NK-92 (cell line): ENCODE data around the gene ADCY9.
"Not testable (repeated sequence)": the region's sequence is repeated elsewhere in the genome, so short reads cannot be mapped to it uniquely, and the experiment has no call there.

ENCODE experiments used
- DNase-seq: peaks from one replicate; lab custom pipeline; 2025; ENCODE audit not compliant: unreplicated experiment; lab: John Stamatoyannopoulos, UW

ADCY9 gene

DNA sequence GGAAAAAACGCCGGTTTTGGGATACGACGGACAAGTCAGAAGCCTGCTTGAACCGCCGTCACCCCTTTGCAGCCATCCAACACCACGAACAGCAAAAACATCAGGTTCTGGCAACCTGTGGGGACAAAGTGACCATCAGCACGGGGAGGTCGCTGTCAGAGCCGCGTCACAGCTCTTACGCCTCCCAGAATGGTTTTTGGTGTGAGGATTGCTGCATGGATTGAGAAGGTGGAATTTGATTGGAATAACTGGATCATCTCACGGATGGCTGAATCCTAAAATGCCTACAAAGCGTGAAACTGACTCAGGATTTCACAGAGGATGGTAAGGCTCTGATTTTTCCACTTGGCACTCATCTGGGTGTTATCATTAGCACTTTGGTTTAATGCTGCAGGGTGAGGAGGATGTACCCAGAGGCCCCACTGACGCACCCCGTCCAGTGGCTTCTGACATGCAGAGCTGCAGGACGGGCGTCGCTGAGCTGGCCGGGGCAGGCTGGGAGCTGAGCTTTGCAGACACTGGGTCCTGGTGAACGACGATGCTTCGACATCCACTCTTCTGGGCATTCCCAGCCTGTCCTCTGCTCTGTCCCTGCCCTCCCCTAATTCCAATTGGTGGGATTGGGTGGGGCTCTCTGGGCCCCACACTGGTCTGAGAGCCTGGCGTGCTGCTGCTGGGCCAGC is 162.4 kb downstream of the ADCY9 start:
- DNase-seq, result no peak

DNA sequence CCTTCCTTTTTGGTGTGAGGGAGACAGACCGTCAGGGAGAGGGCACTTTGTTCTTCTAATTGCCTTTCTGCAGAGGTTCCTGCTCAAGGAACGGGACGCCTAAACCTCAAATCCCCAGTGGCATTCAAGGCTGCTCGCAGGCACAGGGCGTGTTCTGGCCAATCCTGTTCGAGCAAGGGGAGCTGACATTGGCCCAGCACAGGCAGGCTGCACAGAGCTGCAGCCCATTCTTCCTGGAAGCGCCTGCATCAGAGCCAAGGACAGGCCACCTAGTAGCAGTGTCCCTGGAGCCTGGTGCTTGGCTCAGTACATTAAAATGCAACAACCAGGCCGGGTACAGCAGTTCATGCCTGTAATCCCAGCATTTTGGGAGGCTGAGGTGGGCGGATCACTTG is 163.5 kb downstream of the ADCY9 start:
- DNase-seq, result no peak

DNA sequence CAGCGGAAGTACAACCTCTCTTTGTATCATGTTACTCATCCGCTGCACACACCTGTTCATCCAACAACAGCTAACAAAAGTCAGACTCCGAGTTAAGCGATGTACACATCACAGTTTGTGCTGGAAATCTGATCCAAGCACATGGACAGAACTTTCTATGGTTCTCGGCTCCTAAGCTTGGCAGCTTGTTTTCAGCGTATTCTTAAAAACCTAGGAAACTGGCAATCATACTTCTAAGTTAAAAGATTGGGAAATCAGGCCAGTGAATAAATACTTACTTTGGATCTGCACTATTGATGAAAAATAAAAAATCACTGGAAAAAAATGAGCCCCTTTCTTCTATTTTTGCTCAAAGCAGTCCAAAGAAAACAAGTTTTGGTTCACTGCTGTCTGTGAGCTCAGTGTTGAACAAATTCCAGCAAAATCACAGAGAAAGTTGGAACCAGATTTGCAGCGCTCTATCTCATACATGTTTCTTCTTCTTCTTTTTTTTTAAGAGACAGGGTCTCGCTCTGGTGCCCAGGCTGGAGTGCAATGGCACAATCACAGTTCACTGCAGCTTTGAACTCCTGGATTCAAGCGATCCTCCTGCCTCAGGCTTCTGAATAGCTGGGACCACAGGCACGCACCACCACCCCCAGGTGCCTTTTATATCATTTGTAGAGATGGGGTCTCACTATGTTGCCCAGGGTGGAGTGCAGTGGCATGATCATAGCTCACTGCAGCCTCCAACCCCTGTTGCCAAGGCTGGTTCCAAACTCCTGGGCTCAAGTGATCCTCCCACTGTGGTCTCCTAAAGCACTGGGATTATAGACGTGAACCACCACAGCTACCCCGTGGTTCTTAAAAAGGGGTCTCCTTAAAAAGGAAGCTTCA is 164.1 kb downstream of the ADCY9 start:
- no peak for DNase-seq

DNA sequence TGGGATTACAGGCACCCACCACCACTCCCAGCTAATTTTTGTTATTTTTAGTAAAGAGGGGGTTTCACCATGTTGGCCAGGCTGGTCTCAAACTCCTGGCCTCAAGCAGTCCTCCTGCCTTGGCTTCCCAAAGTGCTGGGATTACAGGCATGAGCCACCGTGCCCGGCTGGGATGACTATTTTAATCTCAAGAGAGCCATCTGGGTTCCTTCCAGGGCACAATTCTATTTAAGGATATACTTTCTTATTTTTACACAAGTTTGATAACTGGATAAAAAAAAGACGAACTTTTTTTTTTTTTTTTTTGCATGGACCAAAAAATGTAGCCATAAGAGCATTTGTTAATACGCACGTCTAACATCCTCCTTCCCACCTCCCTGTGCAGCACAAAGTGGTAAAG is 164.9 kb downstream of the ADCY9 start:
- DNase-seq, result not testable (repeated sequence)

DNA sequence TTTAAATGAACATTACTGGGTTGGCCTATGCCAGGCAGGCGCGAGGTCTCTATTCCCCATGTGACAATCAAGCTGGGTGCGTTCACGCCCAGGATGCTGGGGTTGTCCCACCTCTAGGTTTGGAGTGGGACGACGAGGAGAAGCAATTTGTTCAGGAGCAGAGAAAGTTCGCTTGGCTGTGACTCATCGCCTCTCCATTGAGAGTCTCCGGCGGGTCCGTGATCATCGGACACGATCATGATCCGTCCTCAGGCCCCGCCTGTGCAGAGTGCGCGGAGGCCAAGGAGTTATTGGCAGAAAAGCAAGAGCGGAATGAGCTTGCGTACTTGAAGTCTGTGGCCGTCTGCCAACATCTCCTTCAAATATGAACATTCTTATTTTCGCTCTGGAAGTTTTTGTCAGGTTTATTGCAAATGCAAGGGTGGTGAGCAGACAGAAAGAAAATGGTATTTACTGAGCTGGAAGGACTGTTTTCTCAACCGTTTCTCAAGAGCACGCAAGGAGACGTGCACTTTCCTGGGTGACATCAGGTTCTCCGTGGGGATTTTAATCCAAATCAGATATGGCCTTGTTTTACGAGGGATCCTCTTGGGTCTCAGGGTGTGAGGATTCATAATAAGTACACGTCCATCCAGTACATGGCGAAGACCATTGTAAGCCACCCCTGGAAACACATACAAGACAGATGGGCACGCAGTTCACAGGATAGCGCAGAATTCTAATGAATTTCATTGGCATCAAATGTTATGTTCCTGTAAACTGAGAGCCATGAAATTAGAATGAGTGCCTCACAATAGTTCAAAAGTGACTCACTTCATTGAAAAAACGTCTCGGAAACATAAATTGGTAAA is 165.7 kb downstream of the ADCY9 start:
- no peak for DNase-seq

DNA sequence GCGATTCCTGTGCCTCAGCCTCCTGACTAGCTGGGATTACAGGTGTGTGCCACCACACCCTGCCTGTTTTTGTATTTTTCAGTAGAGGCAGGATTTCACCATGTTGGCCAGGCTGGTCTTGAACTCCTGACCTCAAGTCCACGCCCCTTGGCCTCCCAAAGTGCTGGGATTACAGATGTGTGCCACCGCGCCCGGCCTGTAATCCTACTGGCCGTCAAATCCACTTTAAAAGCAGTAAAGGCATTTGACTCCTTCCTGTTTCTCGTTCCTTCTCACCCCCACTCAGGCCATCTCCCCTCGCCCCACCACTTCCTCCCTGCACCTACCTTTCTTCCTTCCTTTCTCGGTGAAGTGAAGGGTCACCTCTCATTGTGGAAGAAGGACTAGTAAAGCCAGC is 166.3 kb downstream of the ADCY9 start:
- DNase-seq, result no peak

DNA sequence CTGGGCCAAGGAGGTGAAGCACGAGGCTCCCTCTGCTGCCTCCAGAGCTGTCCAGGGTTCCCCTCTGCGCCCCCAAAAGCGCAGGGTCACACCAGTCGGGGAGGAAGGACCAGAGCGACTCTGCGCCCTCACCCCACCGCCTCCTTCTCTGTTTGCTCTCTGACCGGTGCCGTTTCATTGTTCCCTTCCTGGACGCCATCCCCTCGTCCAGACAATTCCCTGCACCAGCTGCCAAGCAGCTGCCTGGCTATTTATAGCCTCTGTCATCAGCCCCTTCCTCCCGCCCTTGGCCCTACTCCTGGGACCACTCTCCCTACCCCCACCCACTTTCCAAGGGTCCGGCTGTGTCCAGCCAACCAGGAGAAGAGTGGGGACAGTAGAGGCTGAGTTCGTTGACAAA is 167.0 kb downstream of the ADCY9 start:
- no peak for DNase-seq

DNA sequence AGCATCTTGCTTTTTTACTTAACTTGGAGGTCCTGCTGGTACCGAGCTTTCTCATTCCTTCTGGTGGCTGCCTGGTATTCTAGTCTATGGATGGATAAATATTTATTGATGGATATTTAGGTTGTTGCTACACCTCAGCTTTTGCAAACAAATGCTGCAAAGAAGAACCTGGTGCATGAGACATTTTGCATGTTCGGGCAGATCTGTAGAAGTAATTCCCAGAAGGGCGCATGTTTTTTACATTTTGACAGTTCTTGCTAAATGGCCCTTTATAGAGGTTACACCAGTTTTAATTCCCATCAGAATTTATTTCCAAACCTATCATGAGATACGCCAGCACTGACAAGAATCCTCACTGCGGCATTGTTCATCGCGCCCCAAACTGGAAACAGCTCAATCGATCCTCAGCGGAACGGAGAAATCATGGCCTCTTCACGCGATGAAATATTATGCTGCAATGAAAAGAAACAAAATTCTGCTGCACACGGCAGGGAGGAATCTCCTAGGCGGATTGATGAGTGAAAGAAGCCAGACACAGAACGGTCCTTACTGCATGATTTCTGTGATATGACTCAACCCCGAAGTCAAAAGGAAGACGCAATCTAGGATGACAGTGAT is 167.8 kb downstream of the ADCY9 start:
- DNase-seq, result no peak

DNA sequence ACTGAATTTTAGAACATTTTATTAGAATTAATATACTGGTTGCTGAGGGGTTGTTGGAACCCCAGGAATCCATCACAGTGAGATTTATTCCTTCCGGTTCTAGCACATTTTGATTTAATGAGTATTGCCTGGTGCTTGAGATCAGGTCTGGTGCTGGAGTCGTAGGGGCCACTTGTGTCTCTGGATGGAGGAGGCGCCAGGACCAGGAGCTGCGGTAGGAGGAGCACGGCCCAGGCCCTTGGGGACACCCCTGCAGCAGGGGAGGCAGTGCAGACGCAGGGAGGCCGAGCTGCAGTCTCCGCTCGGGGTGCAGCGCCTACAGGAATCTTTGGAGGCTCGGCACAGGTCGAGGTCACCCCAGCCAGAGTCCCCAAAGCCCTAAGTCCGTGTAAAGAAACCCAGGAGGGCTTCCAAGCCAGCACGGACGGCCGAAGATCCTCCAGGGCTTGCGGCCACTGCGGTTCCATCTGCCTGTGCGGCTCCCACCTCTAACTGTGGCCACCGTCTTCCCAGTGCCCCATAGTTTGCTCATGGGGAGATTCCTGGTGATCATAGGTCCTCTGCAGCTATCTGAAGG is 169.6 kb downstream of the ADCY9 start:
- DNase-seq, result no peak

DNA sequence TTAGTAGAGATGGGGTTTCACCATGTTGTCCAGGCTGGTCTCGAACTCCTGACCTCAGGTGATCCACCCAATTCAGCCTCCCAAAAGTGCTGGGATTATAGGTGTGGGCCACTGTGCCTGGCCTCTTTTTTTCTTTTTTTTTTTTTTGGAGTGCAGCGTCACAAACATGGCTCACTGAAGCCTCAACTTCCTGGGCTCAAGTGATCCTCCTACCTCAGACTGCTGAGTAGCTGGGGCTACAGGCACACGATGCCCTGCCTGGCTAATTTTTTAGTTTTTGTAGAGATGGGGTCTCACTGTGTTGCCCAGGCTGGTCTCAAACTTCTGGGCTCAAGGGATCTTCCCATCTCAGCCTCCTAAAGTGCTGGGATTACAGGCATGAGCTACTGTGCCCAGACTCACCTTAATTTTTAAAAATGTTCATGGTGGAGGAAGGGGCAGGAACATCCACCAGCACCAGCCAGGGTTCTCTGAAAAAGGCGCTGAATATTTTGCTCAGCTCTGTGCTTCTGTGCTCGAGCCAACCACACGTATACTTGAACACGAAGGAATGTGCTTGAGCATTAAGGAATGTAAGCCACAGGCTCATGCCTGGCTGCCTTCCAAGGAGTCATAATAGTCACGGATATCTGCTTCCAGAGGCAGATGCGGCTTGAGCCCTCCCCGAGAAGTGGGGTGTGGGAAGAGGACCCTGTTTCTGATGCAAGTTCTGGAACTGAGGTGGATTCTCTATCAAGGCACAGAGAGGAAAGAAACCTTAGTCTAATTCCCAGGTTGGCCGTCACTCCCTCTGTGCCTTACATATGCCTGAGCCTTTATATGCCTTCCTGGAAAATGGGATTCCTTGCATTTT is 170.3 kb downstream of the ADCY9 start:
- DNase-seq, result no peak

DNA sequence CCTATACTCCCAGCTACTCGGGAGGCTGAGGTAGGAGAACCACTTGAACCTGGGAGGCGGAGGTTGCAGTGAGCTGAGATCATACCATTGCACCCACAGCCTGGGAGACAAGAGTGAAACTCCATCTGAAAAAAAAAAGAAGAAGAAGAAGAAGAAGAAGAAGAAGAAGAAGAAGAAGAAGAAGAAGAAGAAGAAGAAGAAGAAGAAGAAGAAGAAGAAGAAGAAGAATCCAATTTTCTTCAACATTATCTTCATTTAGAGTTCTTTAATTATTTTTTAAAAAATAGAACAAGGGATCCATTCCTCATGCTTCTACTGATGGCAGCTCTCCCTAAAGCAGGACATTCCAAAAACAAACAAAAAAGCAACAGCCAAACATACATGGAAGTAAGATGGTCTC is 171.8 kb downstream of the ADCY9 start:
- not testable (repeated sequence) for DNase-seq

DNA sequence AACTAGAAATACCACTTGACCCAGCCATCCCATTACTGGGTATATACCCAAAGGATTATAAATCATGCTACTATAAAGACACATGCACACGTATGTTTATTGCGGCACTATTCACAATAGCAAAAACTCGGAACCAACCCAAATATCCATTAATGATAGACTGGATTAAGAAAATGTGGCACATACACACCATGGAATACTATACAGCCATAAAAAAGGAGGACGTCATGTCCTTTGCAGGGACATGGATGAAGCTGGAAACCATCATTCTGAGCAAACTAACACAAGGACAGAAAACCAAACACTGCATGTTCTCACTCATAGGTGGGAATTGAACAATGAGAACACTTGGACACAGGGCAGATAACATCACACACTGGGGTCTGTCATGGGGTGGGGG is 174.1 kb downstream of the ADCY9 start:
- not testable (repeated sequence) for DNase-seq

DNA sequence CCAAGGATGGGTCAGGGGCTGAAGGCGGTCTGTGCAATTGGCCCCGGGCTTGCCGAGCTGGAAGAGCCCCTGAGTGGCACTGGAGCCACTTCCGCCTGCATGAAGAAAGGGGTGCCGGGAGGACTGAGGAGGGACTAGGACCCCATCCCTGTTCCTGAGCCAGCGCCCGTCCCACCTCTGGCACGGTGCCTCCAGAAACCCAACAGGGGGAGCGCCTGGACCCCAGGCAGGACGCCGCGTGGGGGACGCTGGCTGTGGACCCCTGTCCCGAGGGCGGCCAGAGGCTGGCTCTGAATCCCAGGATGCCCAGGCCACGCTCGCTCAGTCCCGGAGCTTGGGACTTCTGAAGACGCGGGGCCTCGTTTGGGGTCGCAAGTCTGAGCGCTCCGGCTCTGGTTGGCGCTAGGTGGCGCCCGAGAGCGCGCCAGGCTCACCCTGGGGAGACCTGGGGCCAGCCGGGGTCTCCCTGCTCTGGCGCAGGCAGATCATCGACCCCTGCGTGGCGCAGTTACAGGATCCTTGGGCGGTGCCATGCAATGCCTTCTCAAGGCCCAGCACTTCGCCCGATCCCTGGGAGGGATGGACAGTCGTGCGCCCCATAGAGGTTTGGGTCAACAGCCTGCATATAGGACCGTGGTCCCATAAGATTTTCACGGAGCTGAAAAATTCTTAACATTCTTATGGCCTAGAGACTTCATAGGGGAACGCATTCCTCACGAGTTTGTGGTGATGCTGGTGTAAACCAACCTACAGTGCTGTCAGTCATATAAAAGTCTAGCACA is 177.2 kb downstream of the ADCY9 start:
- no peak for DNase-seq

DNA sequence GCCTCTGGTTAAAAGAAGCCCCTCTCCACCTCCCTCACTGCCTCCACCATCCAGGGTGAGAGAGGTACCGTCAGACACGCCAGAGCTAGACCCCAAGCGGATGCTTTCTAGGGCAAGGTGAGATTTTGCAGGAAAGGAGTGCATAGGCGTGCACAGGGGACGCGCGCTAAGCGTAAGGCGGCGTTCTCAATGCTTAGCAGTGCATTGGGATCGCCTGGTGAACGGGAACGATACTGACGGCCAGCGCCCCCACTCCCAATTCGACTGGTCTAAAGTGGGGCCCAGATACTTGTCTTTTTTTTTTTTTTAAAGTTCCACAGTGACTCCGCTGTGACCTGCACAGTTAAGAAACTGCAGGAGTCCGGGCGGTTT is 177.8 kb downstream of the ADCY9 start:
- DNase-seq, result no peak

DNA sequence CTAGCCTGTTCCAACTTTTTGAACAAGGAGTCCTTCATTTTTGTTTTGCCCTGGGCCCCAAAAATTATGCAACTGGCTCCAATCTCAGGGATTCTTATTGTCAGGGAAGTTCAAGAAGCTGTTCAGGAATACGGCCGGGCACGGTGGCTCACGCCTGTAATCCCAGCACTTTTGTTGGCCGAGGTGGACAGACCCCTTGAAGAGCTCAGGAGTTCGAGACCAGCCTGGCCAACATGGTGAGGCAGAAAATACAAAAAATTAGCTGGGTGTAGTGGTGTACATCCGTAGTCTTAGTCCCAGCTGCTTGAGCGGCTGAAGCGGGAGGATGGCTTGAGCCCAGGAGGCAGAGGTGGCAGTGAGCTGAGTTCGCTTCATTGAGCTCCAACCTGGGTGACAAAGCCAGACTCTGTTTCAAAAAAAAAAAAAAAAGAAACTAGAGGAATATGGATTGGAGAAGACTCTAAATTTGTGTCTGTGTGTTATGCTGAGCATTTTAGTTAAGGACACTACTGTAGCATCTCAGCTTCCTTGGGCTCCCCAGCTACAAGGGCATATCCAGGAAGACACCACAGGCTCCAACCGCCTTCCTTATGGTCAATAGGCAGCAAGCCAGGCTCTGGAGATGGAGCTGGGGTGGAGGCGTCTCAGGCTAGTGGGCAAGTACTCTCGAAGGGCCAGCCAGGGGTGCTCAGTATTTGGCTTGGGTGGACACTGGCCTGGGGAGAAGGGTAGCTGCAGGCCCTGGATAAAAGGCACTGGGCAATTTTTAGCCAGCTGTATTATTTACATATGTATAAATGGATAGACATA is 179.0 kb downstream of the ADCY9 start:
- DNase-seq, result no peak

DNA sequence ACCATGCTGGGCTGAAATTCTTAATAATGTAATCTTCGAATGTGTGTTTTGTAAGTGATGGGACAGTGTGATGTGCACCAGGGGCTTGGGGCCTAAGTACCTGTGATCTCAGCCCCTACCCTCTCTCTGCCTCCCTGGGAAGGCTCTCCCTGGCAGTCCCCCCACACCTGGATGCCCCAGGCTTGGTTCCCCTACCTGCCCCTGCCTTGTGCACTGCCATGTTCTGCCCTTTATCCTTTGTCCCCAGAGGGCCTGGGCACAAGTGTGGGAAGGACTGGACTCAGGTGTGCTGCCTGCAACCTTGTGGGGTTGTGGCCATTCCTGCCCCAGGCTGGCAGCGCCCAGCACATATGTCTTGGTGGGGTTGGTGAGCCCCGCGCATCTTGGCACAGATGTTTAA is 180.3 kb downstream of the ADCY9 start:
- DNase-seq, result no peak

DNA sequence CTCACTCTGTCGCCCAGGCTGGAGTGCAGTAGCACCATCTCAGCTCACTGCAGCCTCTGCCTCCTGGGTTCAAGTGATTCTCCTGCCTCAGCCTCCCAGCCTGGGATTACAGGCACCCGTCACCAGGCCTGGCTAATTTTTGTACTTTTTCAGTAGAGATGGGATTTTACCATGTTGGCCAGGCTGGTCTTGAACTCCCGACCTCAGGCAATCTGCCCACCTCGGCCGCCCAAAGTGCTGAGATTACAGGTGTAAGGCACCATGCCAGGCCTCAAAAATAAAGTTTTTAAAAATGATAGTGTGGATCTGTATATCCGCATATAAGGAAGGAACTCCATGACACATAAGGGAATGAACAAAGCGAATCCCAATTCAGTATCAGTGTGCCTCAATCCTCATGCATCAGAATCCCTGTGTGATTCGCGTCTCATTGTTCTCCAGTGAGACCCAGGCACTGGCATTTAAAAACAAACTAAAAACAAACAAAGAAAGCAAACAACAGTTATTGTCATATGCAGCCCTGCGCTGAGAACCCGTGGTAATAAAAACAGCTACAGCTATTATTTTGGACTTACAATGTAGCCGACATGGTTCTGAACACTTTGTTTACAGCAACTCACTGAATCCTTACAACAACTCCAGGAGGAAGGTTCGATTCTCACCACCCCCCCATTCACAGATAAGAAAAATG is 181.6 kb downstream of the ADCY9 start:
- no peak for DNase-seq

DNA sequence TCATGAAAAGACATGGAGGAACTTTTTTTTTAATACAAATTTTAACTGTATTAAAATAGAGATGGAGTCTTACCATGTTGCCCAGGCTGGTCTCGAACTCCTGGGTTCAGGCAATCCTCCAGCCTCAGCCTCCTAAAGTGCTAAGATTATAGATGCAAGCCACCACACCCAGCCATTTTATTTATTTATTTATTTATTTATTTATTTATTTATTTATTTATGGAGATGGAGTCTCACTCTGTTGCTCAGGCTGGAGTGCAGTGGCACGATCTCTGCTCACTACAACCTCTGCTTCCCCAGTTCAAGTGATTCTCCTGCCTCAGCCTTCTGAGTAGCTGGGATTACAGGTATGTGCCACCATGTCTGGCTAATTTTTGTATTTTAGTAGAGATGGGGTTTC is 189.1 kb downstream of the ADCY9 start:
- not testable (repeated sequence) for DNase-seq
